ENCODE measurements around the gene KLHL30.

Gene KLHL30

DNA sequence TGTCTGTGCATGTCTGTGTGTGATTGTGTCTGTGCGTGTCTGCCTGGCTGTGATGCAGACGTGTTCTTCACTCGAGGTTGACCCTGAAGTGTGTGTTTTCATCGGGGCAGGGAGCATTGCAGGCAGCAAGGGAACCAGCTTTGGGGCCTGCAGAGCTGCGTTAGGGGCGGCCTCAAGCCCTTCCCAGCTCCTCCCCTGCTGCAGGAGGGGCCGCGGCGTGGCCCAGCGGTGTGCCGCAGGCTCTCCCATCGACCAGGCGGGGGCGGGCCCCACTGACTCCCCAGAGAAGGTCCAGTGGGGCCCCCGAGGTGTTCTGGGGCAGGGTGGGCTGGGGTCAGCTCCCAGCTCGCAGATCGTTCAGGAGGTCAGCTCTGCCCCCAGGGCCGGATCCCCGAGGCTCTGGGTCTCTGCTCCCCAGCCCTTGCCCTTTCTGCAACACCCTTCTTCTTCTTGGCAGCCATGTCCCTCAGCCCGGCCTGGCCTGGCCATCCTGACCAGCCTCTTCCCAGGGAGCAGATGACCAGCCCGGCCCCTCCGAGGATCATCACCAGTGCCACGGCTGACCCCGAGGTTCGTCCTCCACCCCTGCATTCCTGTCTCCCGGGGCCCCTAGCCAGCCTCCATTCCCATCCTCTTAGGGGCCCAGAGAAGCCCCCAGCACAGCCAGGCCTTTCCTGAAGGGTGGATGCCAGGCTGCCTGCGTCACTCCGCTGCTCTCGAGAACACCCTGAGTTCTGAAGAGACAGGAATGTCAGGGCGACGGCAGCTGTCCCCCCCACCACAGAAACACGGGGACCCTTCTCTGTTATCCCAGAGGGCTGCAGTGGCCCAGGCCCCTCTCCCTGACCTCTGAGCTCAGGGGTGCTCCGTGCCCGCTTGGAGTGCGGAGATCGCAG is 11.1 kb upstream of the KLHL30 start:
- Histone ChIP-seq H3K27me3 (no peaks in the 10 kb centered on the region), H3K36me3 (no peaks in the 10 kb centered on the region), H3K4me3 (ENCODE audit: low read depth, low read length) (no peak overlapping the region), H3K9me3 (no peaks in the 10 kb centered on the region), H3K4me1 (no peaks in the 10 kb centered on the region)
- DNase-seq = no peak
- TF ChIP-seq, protein P1, sequence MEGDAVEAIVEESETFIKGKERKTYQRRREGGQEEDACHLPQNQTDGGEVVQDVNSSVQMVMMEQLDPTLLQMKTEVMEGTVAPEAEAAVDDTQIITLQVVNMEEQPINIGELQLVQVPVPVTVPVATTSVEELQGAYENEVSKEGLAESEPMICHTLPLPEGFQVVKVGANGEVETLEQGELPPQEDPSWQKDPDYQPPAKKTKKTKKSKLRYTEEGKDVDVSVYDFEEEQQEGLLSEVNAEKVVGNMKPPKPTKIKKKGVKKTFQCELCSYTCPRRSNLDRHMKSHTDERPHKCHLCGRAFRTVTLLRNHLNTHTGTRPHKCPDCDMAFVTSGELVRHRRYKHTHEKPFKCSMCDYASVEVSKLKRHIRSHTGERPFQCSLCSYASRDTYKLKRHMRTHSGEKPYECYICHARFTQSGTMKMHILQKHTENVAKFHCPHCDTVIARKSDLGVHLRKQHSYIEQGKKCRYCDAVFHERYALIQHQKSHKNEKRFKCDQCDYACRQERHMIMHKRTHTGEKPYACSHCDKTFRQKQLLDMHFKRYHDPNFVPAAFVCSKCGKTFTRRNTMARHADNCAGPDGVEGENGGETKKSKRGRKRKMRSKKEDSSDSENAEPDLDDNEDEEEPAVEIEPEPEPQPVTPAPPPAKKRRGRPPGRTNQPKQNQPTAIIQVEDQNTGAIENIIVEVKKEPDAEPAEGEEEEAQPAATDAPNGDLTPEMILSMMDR (IDR thresholded peaks at IDR 0.05; ENCODE audit: low read depth, low read length) = no peak

GRCh38 chr2:238128061-238128440 is 10.4 kb upstream of the KLHL30 start:
- Histone ChIP-seq H3K4me1 (no peaks in the 10 kb centered on the region), H3K9me3 (no peaks in the 10 kb centered on the region), H3K27me3 (no peaks in the 10 kb centered on the region), H3K36me3 (no peaks in the 10 kb centered on the region), H3K4me3 (ENCODE audit: low read depth, low read length) (no peak overlapping the region)
- TF ChIP-seq, protein P1 (IDR thresholded peaks at IDR 0.05; ENCODE audit: low read depth, low read length) = no peak
- no peak for DNase-seq

DNA sequence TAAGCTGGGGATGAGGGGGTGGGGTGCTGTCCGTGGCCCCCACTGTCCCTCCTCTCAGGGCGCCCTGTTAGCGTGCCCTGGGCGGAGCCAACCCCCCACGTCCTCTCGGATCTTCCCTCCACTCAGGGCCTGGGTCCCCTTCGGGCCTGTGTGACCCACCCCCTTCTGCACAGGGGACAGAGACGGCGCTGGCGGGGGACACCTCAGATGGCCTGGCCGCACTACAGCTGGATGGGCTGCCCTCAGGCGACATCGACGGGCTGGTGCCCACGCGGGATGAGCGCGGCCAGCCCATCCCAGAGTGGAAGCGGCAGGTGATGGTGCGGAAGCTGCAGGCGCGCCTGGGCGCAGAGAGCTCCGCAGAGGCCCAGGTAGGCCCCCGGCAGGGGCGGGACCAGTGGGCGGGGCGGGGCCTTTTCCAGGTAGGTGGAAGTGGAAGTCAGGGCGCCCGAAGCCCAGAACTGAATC is 9.9 kb upstream of the KLHL30 start:
- Histone ChIP-seq H3K4me3 (ENCODE audit: low read depth, low read length) (no peak overlapping the region), H3K4me1 (no peaks in the 10 kb centered on the region), H3K9me3 (no peaks in the 10 kb centered on the region), H3K27me3 (no peaks in the 10 kb centered on the region), H3K36me3 (no peaks in the 10 kb centered on the region)
- no peak for DNase-seq
- TF ChIP-seq, protein P1 (IDR thresholded peaks at IDR 0.05; ENCODE audit: low read depth, low read length) = no peak

- Histone ChIP-seq H3K4me3 (ENCODE audit: low read depth, low read length) (no peak overlapping the region), H3K36me3 (no peaks in the 10 kb centered on the region), H3K9me3 (no peaks in the 10 kb centered on the region), H3K4me1 (no peaks in the 10 kb centered on the region; the same call in 1 of the 2 replicates), H3K27me3 (no peaks in the 10 kb centered on the region)
- no peak for DNase-seq
- TF ChIP-seq, protein P1 (IDR thresholded peaks at IDR 0.05; ENCODE audit: low read depth, low read length) = no peak
These were observed 9.1 kb upstream of the KLHL30 start for GRCh38 chr2:238129166-238130010.

DNA sequence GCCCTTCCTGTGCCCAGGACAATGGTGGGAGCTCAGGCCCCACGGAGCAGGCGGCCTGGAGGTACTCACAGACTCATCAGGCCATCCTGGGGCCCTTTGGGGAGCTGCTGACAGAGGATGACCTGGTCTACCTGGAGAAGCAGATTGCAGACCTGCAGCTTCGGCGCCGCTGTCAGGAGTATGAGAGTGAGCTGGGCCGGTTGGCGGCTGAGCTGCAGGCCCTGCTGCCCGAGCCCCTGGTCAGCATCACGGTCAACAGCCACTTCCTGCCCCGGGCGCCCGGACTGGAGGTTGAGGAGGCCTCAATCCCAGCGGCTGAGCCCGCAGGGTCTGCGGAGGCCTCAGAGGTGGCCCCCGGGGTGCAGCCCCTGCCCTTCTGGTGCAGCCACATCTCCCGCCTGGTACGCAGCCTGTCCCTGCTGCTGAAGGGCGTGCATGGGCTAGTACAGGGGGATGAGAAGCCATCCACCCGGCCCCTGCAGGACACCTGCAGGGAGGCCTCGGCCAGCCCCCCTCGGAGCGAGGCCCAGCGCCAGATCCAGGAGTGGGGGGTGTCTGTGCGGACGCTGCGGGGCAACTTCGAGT is 8.3 kb upstream of the KLHL30 start:
- Histone ChIP-seq H3K27me3 (no peaks in the 10 kb centered on the region), H3K4me3 (ENCODE audit: low read depth, low read length) (no peak overlapping the region), H3K36me3 (no peaks in the 10 kb centered on the region), H3K4me1 (no peaks in the 10 kb centered on the region; the same call in 1 of the 2 replicates), H3K9me3 (no peaks in the 10 kb centered on the region)
- no peak for DNase-seq
- TF ChIP-seq, protein P1 (IDR thresholded peaks at IDR 0.05; ENCODE audit: low read depth, low read length) = no peak

Measured in BE2C (cell line).